ENCODE results near the gene RING1.

GRCh38 chr6:33164665-33165373, 43.5 kb upstream of the RING1 start:
- TF ChIP-seq POLR2A (IDR thresholded peaks at IDR 0.05; ENCODE audit: low read depth, low read length): no peak
- no peak for TF ChIP-seq TAF1 (IDR thresholded peaks at IDR 0.05; ENCODE audit: borderline replicate concordance, low read depth, low read length)
